GM12874 (cell line): Measurements from ENCODE around the gene IGFBP3.

Experiments used
- TF ChIP-seq, protein P1 (sequence below): IDR thresholded peaks from 2 replicates; pipeline ENCODE4 v1.5.1; 2011; ENCODE audit warnings: low read depth, mild to moderate bottlenecking, control low read depth, low read length, moderate library complexity; ENCODE audit not compliant: insufficient read depth

IGFBP3 gene

DNA sequence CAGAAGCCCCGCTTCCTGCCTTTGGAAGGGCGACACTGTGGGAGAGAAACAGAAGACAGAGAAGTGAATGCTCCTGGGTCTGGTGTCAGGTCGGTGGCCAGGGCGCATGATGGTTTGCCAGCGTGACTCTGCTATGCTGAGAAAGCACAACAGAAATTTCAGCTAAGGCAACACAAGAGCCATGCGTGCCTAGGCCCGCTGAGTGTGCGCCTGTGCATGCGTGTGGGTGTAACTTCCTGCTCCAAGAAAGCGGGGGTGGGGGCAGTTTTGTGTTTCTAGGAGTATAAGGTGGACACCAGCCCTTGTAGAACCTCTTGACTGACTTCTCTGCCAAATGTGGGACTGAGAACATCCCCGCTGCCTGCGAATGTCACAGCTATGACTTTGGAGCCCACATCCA lies 6.2 kb downstream of the IGFBP3 start:
- TF ChIP-seq, protein P1, sequence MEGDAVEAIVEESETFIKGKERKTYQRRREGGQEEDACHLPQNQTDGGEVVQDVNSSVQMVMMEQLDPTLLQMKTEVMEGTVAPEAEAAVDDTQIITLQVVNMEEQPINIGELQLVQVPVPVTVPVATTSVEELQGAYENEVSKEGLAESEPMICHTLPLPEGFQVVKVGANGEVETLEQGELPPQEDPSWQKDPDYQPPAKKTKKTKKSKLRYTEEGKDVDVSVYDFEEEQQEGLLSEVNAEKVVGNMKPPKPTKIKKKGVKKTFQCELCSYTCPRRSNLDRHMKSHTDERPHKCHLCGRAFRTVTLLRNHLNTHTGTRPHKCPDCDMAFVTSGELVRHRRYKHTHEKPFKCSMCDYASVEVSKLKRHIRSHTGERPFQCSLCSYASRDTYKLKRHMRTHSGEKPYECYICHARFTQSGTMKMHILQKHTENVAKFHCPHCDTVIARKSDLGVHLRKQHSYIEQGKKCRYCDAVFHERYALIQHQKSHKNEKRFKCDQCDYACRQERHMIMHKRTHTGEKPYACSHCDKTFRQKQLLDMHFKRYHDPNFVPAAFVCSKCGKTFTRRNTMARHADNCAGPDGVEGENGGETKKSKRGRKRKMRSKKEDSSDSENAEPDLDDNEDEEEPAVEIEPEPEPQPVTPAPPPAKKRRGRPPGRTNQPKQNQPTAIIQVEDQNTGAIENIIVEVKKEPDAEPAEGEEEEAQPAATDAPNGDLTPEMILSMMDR: no peak

DNA sequence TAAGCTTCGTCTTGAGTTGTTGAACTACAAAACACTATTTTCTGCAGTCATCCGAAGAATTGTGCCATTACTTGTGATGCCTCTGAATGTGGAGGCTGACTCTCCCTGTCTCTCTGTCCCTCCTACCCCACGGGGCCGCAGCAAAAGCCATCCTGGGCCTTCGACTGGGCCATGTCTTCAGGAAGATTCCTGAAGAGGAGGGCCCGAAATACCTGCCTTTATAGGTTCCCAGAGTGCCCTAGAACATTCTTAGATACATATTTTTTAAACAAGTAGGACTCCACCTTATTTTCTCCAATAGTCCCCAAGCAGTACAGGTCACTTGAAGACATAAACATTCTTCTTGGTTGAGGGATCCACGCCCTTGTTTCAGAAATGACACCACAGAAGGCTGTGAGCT lies 8.1 kb downstream of the IGFBP3 start:
- TF ChIP-seq, protein P1: no peak

DNA sequence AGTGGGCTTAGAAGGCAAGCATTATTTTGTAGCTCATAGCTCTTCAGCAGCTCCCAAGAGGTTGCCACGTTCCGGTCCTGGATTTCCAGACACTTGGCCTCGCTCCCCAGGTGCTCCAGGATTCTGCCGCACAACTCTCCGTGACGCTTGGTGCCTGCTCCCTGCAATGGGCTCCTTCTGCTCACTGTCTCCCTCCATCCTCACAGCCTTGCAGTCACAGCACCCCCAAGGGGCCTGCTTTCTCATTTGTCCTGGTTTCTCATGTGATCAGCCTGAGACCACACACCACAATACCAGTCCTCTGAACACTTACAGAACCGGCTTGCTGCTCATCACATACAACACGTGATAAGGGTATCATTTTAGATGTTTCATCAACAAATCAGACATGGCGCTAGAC lies 9.8 kb downstream of the IGFBP3 start:
- TF ChIP-seq, protein P1: no peak

DNA sequence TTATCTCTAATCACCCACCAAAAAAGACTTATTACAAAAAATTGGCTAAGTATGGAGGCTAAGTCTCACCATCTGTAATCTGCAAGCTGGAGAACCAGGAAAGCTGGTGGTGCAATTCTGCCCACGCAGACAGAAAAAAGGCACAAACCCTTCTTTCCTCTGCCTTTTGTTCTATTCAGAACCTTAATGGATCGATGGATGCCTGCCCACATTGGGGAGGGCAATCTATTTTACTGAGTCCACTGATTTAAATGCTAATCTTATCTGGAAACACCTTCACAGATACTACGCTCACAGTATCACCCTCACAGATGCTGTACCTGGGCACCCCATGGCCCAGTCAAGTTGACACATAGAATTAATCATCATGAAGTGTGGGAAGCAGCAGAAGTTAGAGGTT lies 10.2 kb downstream of the IGFBP3 start:
- TF ChIP-seq, protein P1: no peak

DNA sequence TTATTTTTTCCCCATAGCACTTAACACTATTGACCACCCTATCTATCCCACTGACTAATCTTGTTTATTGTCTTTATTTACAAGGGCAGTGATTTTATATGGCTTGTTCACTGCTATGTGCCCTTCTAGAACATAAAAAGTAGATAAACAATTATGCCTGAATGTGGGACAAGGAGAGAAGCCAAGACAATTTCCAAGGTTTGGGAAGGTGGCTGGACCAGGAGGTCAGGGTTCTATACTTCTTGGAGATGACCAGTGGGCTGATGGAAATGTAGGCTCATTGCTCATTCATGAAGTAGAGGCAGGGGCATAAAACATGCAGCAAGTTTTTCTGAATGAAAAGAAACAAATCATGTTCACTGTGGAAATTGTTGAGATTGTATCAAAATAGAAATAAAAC lies 11.5 kb downstream of the IGFBP3 start:
- TF ChIP-seq, protein P1: no peak

DNA sequence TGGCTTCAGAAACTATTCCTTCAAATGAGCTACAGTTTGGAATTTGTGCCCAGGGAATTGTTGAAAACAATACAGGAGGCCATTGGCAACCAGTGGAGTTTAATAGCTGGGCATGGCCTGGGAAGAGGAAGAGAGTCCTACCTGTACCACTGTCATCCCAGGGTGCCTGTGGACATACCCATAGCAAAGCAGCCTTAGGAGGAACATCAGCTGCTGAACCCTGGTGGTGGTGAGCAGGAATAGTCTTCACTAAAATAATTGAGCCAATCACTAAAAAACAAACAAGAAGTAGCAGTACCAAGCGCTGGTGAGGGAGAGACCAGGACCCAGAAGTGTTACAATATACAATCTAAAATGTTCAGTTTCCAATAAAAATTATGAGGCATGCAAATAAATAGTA lies 18.3 kb downstream of the IGFBP3 start:
- TF ChIP-seq, protein P1: no peak

DNA sequence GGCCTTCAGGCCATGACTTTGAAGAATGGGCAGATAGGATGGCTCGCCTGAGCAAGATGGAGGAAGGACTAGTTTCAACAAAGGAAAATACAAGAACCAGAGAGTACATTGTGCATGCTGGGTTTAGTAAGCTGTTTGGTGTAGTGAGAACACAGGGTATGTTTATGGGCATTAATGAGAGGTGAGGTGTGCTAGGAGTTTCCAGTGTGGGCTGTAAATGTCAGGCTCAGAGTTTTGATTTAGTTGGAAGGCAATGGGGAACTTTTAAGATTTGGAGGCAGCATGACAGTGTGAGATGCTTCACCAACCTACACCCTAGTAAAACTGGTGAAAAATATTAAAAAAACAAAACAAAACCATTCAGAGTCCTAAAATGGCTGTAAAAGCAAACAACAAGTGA lies 19.5 kb downstream of the IGFBP3 start:
- TF ChIP-seq, protein P1: no peak

DNA sequence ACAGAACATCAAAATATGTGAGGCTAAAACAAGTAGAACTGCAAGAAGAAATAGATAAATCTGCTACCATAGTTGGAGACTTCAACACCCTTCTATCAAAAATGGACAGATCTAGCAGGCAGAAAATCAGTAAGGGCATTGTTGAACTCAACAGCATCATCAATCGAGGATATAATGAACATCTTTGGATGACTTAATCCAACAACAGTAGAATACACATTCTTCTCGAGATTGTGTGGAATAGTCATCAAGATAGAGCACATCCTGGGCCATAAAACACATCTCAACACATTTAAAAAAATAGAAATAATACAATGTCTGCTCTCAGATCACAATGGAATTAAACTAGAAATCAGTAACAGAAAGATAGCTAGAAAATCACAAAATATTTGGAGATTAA lies 22.9 kb downstream of the IGFBP3 start:
- TF ChIP-seq, protein P1: no peak
